H9 (cell line): Measurements from ENCODE around the gene FYN. TPM values are rescaled to one million over a fixed set of nuclear protein-coding genes. Genes with fewer than 3 reads are reported as not detected.

Source experiments
- DNase-seq: peaks from one replicate; pipeline ENCODE4 v3.0.0-alpha.2; 2017
- H2AFZ ChIP-seq: one replicate; pipeline ENCODE4 v1.6.1; 2013; ENCODE audit warnings: mild to moderate bottlenecking, low read length, control low read depth, moderate library complexity
- H2AK5ac ChIP-seq: 2 replicates; pipeline ENCODE4 v1.6.1; 2013; ENCODE audit warnings: low read length, control low read depth, mixed read lengths; ENCODE audit not compliant: insufficient read length
- H2BK120ac ChIP-seq: one replicate; pipeline ENCODE4 v1.6.1; 2013; ENCODE audit warnings: low read depth, mild to moderate bottlenecking, low read length, control low read depth, inconsistent platforms; ENCODE audit not compliant: poor library complexity, severe bottlenecking
- H2BK12ac ChIP-seq: 2 replicates; pipeline ENCODE4 v1.6.1; 2013; ENCODE audit warnings: low read length, control low read depth, mixed read lengths, low read depth; ENCODE audit not compliant: insufficient read length
- H2BK15ac ChIP-seq: 2 replicates; pipeline ENCODE4 v1.6.1; 2013; ENCODE audit warnings: low read depth, low read length, control low read depth
- H2BK20ac ChIP-seq: one replicate; pipeline ENCODE4 v1.6.1; 2013; ENCODE audit warnings: low read depth, mild to moderate bottlenecking, low read length, control low read depth, inconsistent platforms; ENCODE audit not compliant: poor library complexity, severe bottlenecking
- H2BK5ac ChIP-seq: 2 replicates; pipeline ENCODE4 v1.6.1; 2013; ENCODE audit warnings: low read length, control low read depth, mixed read lengths; ENCODE audit not compliant: insufficient read length
- H3K14ac ChIP-seq: 2 replicates; pipeline ENCODE4 v1.6.1; 2013; ENCODE audit warnings: low read length, control low read depth; ENCODE audit not compliant: insufficient read depth
- H3K18ac ChIP-seq: 2 replicates; pipeline ENCODE4 v1.6.1; 2013; ENCODE audit warnings: low read depth, mild to moderate bottlenecking, mixed read lengths, low read length, control low read depth; ENCODE audit not compliant: insufficient read length
- H3K23ac ChIP-seq: 2 replicates; pipeline ENCODE4 v1.6.1; 2013; ENCODE audit warnings: low read length, control low read depth, mixed read lengths, low read depth; ENCODE audit not compliant: insufficient read length
- H3K23me2 ChIP-seq: 2 replicates; pipeline ENCODE4 v1.6.1; 2013; ENCODE audit warnings: low read depth, mild to moderate bottlenecking, mixed read lengths, low read length, control low read depth; ENCODE audit not compliant: insufficient read length, poor library complexity, severe bottlenecking
- H3K27ac ChIP-seq: 2 replicates; pipeline ENCODE4 v1.5.1; 2013; ENCODE audit warnings: low read length, control low read depth, mixed read lengths, low read depth; ENCODE audit not compliant: insufficient read length
- H3K27me3 ChIP-seq: 2 replicates; pipeline ENCODE4 v1.6.1; 2013; ENCODE audit warnings: low read length, control low read depth, inconsistent platforms; ENCODE audit not compliant: insufficient read depth
- H3K4ac ChIP-seq: 2 replicates; pipeline ENCODE4 v1.6.1; 2013; ENCODE audit warnings: low read depth, mild to moderate bottlenecking, control low read depth, inconsistent platforms, low read length, moderate library complexity
- H3K4me1 ChIP-seq: 2 replicates; pipeline ENCODE4 v1.6.1; 2013; ENCODE audit warnings: low read length, control low read depth, inconsistent platforms; ENCODE audit not compliant: insufficient read depth
- H3K4me2 ChIP-seq: 2 replicates; pipeline ENCODE4 v1.6.1; 2013; ENCODE audit warnings: low read length, control low read depth, mixed read lengths; ENCODE audit not compliant: insufficient read length, insufficient read depth
- H3K56ac ChIP-seq: 2 replicates; pipeline ENCODE4 v1.6.1; 2013; ENCODE audit warnings: low read depth, mild to moderate bottlenecking, mixed read lengths, low read length, control low read depth; ENCODE audit not compliant: insufficient read length
- H3K79me1 ChIP-seq: 2 replicates; pipeline ENCODE4 v1.6.1; 2013; ENCODE audit warnings: low read depth, mild to moderate bottlenecking, moderate library complexity, low read length, control low read depth, inconsistent platforms; ENCODE audit not compliant: insufficient read depth, poor library complexity, severe bottlenecking
- H3K79me2 ChIP-seq: 2 replicates; pipeline ENCODE4 v1.6.1; 2013; ENCODE audit warnings: low read length, control low read depth, inconsistent platforms; ENCODE audit not compliant: insufficient read depth
- H3K9ac ChIP-seq: 2 replicates; pipeline ENCODE4 v1.6.1; 2013; ENCODE audit warnings: low read length, control low read depth, mixed read lengths; ENCODE audit not compliant: insufficient read length; ENCODE audit errors: extremely low read depth
- H3K9me3 ChIP-seq: one replicate; pipeline ENCODE4 v1.6.1; 2013; ENCODE audit warnings: low read depth, low read length, inconsistent platforms; ENCODE audit not compliant: control insufficient read depth
- H3T11ph ChIP-seq: one replicate; pipeline ENCODE4 v1.6.1; 2013; ENCODE audit warnings: mild to moderate bottlenecking, low read length, control low read depth, inconsistent platforms
- H4K20me1 ChIP-seq: one replicate; pipeline ENCODE4 v1.6.1; 2013; ENCODE audit not compliant: control insufficient read depth, insufficient read length, insufficient read depth
- H4K5ac ChIP-seq: 2 replicates; pipeline ENCODE4 v1.6.1; 2013; ENCODE audit warnings: low read depth, mild to moderate bottlenecking, mixed read lengths, low read length, control low read depth; ENCODE audit not compliant: insufficient read length
- H4K8ac ChIP-seq: replicated peaks from 2 replicates; pipeline ENCODE4 v1.6.1; 2013; ENCODE audit warnings: low read length, control low read depth, mixed read lengths, low read depth; ENCODE audit not compliant: insufficient read length
- H4K91ac ChIP-seq: 2 replicates; pipeline ENCODE4 v1.6.1; 2013; ENCODE audit warnings: low read depth, mild to moderate bottlenecking, moderate library complexity, mixed read lengths, low read length, control low read depth; ENCODE audit not compliant: insufficient read length
- H3K27ac Mint-ChIP-seq, 3 experiments: 2 replicates in 2 of 3; 3 replicates in 1 of 3; pipeline ENCODE4 v1.8.0; 2020 to 2021; ENCODE audit warnings: mixed read lengths in 3 of 3, mild to moderate bottlenecking in 1 of 3, moderate library complexity in 1 of 3
- H3K27me3 Mint-ChIP-seq: 2 replicates; pipeline ENCODE4 v1.8.0; 2021; ENCODE audit warnings: low read depth, mild to moderate bottlenecking, moderate library complexity, mixed read lengths
- H3K36me3 Mint-ChIP-seq, 3 experiments: 2 replicates in 2 of 3; 3 replicates in 1 of 3; pipeline ENCODE4 v1.8.0; 2020 to 2021; ENCODE audit warnings: low read depth in 3 of 3, mixed read lengths in 3 of 3; ENCODE audit not compliant: insufficient read depth in 1 of 3
- H3K4me1 Mint-ChIP-seq, 2 experiments: 2 replicates each; pipeline ENCODE4 v1.8.0; 2020; ENCODE audit warnings: mixed read lengths in 2 of 2
- H3K4me3 Mint-ChIP-seq, 2 experiments: 2 replicates in 1 of 2; 3 replicates in 1 of 2; pipeline ENCODE4 v1.8.0; 2020 to 2021; ENCODE audit warnings: mild to moderate bottlenecking in 2 of 2, mixed read lengths in 2 of 2, moderate library complexity in 1 of 2
- H3K9me3 Mint-ChIP-seq, 2 experiments: 2 replicates in 1 of 2; 3 replicates in 1 of 2; pipeline ENCODE4 v1.8.0; 2020; ENCODE audit warnings: mild to moderate bottlenecking in 2 of 2, mixed read lengths in 2 of 2, moderate library complexity in 1 of 2
- WGBS: extraction: QIAGEN DNeasy Blood & Tissue Kit; methylation state at CpG from one replicate; pipeline ENCODE4 v1.1.7; 2013; ENCODE audit warnings: missing lambda C conversion rate, low lambda C conversion rate, mixed read lengths; ENCODE audit not compliant: insufficient read length; ENCODE audit errors: extremely low coverage; 5-methylcytosine and 5-hydroxymethylcytosine counted together
- total RNA-seq: library from RNA; stranded (reverse); gene quantifications from 2 replicates; pipeline ENCODE4 v1.2.1, GENCODE V29; 2021
- TF ChIP-seq, protein P1 (sequence below): fragments of 200-600 bp; sonication (generic); conservative IDR thresholded peaks from 3 replicates; pipeline ENCODE4 v1.8.0; 2021; ENCODE audit warnings: antibody characterized with exemption, mild to moderate bottlenecking

The FYN gene
- total RNA-seq, 1 experiment from 2014 or later, result 64.8 TPM

DNA sequence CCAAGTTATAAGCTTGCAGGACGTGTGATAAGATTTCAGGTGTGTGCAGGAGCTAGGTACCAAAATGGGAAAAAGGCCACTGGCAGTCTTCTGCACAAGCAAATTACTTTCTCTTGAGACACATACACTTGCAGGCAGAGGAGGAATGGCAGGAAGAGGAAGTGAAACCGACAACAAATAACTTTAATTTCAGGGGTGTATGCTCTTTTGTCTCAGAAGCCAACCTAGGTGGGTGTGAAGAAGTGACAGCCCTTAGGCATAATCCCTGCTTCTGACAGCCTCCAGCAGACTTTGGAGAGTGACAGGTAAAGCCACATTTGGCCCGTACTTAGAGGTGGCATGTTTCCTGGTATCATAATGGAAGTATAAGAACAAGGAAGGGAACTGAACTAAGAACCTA is 148.7 kb downstream of the FYN start:
- Histone ChIP-seq H3K4ac (no peak overlapping the region), H3K79me1 (peaks cover 8% of the 10 kb centered on the region), H3K4me1 (no peaks in the 10 kb centered on the region; the same call in 1 of the 2 replicates), H3K27ac (no peak overlapping the region), H2AK5ac (no peak overlapping the region), H2BK12ac (no peak overlapping the region), H3K79me2 (no peaks in the 10 kb centered on the region), H4K20me1 (no peaks in the 10 kb centered on the region), H3K14ac (no peak overlapping the region), H2BK120ac (no peak overlapping the region), H2BK20ac (no peak overlapping the region), H4K8ac (no peak overlapping the region), H3K9ac (no peak overlapping the region), H4K5ac (no peak overlapping the region), H2BK5ac (no peak overlapping the region), H2BK15ac (no peak overlapping the region), H3K9me3 (no peaks in the 10 kb centered on the region), H3K4me2 (no peak overlapping the region), H4K91ac (no peak overlapping the region), H3T11ph (no peak overlapping the region), H3K23me2 (no peaks in the 10 kb centered on the region), H3K56ac (no peak overlapping the region), H3K27me3 (no peaks in the 10 kb centered on the region), H3K23ac (no peak overlapping the region), H3K18ac (no peak overlapping the region), H2AFZ (no peak overlapping the region)
- TF ChIP-seq, protein P1, sequence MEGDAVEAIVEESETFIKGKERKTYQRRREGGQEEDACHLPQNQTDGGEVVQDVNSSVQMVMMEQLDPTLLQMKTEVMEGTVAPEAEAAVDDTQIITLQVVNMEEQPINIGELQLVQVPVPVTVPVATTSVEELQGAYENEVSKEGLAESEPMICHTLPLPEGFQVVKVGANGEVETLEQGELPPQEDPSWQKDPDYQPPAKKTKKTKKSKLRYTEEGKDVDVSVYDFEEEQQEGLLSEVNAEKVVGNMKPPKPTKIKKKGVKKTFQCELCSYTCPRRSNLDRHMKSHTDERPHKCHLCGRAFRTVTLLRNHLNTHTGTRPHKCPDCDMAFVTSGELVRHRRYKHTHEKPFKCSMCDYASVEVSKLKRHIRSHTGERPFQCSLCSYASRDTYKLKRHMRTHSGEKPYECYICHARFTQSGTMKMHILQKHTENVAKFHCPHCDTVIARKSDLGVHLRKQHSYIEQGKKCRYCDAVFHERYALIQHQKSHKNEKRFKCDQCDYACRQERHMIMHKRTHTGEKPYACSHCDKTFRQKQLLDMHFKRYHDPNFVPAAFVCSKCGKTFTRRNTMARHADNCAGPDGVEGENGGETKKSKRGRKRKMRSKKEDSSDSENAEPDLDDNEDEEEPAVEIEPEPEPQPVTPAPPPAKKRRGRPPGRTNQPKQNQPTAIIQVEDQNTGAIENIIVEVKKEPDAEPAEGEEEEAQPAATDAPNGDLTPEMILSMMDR, result no peak
- Mint-ChIP-seq H3K4me1 (peaks cover 0 to 2% of the 10 kb centered on the region in 2 experiments; a peak in 1 of 4 replicates), H3K9me3 (no peaks in the 10 kb centered on the region), H3K36me3 (no peaks in the 10 kb centered on the region; a peak in 2 of 7 replicates), H3K4me3 (no peak overlapping the region), H3K27ac (no peak overlapping the region), H3K27me3 (no peaks in the 10 kb centered on the region)
- no peak for DNase-seq
- WGBS, result no CpG with 5 or more reads among the region's 3 CpGs
